RWPE2 (cell line): ENCODE measurements around the gene YPEL1.
"Not testable (repeated sequence)": the region's sequence is repeated elsewhere in the genome, so short reads cannot be mapped to it uniquely, and the experiment has no call there.

ENCODE experiments used
- ATAC-seq: fragments of 200-7000 bp; cut with Tn5 transposase; 3 replicates; pipeline ENCODE4 v1.9.1; 2021; ENCODE audit warnings: low read depth
- DNase-seq: peaks from one replicate; pipeline ENCODE4 v3.0.0-alpha.2; 2020; ENCODE audit warnings: low spot score
- H3K27ac ChIP-seq: fragments of 450-650 bp; 2 replicates; pipeline ENCODE4 v1.5.1; 2017; ENCODE audit warnings: mild to moderate bottlenecking; ENCODE audit not compliant: poor library complexity, severe bottlenecking
- H3K27me3 ChIP-seq: fragments of 250-450 bp; sonication (Bioruptor Pico); 2 replicates; pipeline ENCODE4 v1.5.1; 2021; ENCODE audit warnings: mild to moderate bottlenecking, moderate library complexity; ENCODE audit not compliant: insufficient read depth, poor library complexity, severe bottlenecking
- H3K36me3 ChIP-seq: fragments of 250-450 bp; sonication (Bioruptor Pico); 2 replicates; pipeline ENCODE4 v1.5.1; 2020; ENCODE audit warnings: low read depth, mild to moderate bottlenecking, moderate library complexity
- H3K4me1 ChIP-seq: fragments of 250-450 bp; sonication (Bioruptor Pico); 2 replicates; pipeline ENCODE4 v1.5.1; 2021; ENCODE audit warnings: mild to moderate bottlenecking, moderate library complexity; ENCODE audit not compliant: insufficient read depth, poor library complexity, severe bottlenecking
- H3K4me3 ChIP-seq: fragments of 250-450 bp; sonication (Bioruptor Pico); 2 replicates; pipeline ENCODE4 v1.5.1; 2021; ENCODE audit warnings: mild to moderate bottlenecking, moderate library complexity; ENCODE audit not compliant: severe bottlenecking
- H3K9me3 ChIP-seq: fragments of 250-450 bp; sonication (Bioruptor Pico); 2 replicates; pipeline ENCODE4 v1.5.1; 2021; ENCODE audit warnings: mild to moderate bottlenecking, moderate library complexity; ENCODE audit not compliant: severe bottlenecking
- CTCF ChIP-seq: fragments of 450-650 bp; IDR thresholded peaks from one replicate; pipeline ENCODE4 v1.5.1; 2017; ENCODE audit warnings: mild to moderate bottlenecking, moderate library complexity; ENCODE audit not compliant: poor library complexity, severe bottlenecking

The YPEL1 gene

GRCh38 chr22:21754523-21754922 is 18.9 kb upstream of the YPEL1 start:
- H3K27ac ChIP-seq = no peak overlapping the region

GRCh38 chr22:21753374-21754111 is 17.9 kb upstream of the YPEL1 start:
- DNase-seq (no peak), ATAC-seq (0 out of 3 replicates have a peak, but pooled peaks have one; percentile 7)
- Histone ChIP-seq H3K4me3 (no peak overlapping the region), H3K36me3 (no peaks in the 10 kb centered on the region), H3K27ac (no peak overlapping the region), H3K4me1 (peaks cover 3% of the 10 kb centered on the region), H3K27me3 (no peaks in the 10 kb centered on the region), H3K9me3 (peaks cover 26% of the 10 kb centered on the region)
- TF ChIP-seq CTCF = no peak

More at GRCh38 chr22:21754523-21754922, 18.9 kb upstream of the YPEL1 start:
- H3K4me3 ChIP-seq = no peak overlapping the region
- H3K9me3 ChIP-seq = peaks cover 23% of the 10 kb centered on the region
- H3K36me3 ChIP-seq = no peaks in the 10 kb centered on the region
- ATAC-seq (no peak), DNase-seq (no peak)
- H3K27me3 ChIP-seq = no peaks in the 10 kb centered on the region
- peaks cover 3% of the 10 kb centered on the region for H3K4me1 ChIP-seq
- TF ChIP-seq CTCF = no peak

GRCh38 chr22:21752276-21752675 is 16.7 kb upstream of the YPEL1 start:
- no peak overlapping the region for H3K4me3 ChIP-seq
- ATAC-seq (no peak), DNase-seq (no peak)
- no peaks in the 10 kb centered on the region for H3K27me3 ChIP-seq
- no peaks in the 10 kb centered on the region for H3K36me3 ChIP-seq
- H3K4me1 ChIP-seq = peaks cover 3% of the 10 kb centered on the region
- no peak for TF ChIP-seq CTCF
- H3K9me3 ChIP-seq = peaks cover 27% of the 10 kb centered on the region
- H3K27ac ChIP-seq = no peak overlapping the region

GRCh38 chr22:21745948-21746347 is 10.4 kb upstream of the YPEL1 start:
- no peak for TF ChIP-seq CTCF

GRCh38 chr22:21744917-21745316 is 9.3 kb upstream of the YPEL1 start:
- not testable (repeated sequence) for H3K27ac ChIP-seq, H3K4me1 ChIP-seq, H3K36me3 ChIP-seq, H3K4me3 ChIP-seq, H3K27me3 ChIP-seq, DNase-seq, H3K9me3 ChIP-seq, ATAC-seq

More at GRCh38 chr22:21745948-21746347, 10.4 kb upstream of the YPEL1 start:
- Histone ChIP-seq H3K27ac (no peak overlapping the region), H3K9me3 (peaks cover 4% of the 10 kb centered on the region), H3K36me3 (no peaks in the 10 kb centered on the region), H3K4me1 (no peaks in the 10 kb centered on the region), H3K27me3 (no peaks in the 10 kb centered on the region), H3K4me3 (no peak overlapping the region)
- DNase-seq (no peak), ATAC-seq (no peak)
